DND-41 (cell line): ENCODE results near the gene ABCA13.

Experiments
- ATAC-seq: fragments of 200-7000 bp; cut with Tn5 transposase; 3 replicates; pipeline ENCODE4 v1.9.1; 2021; ENCODE audit warnings: low read depth; ENCODE audit not compliant: insufficient read depth
- DNase-seq: peaks from one replicate; pipeline ENCODE4 v3.0.0-alpha.2; 2020
- H2AFZ ChIP-seq: 2 replicates; pipeline ENCODE4 v1.6.0; 2012; ENCODE audit warnings: low read depth, low read length
- H3K27ac ChIP-seq: 2 replicates; pipeline ENCODE4 v1.5.1; 2012; ENCODE audit warnings: low read length, inconsistent platforms
- H3K27me3 ChIP-seq: fragments of 200-600 bp; sonication (generic); 2 replicates; pipeline ENCODE4 v1.6.0; 2012; ENCODE audit warnings: low read length, mild to moderate bottlenecking, inconsistent platforms; ENCODE audit not compliant: insufficient read depth, poor library complexity
- H3K36me3 ChIP-seq: 2 replicates; pipeline ENCODE4 v1.5.1; 2012; ENCODE audit warnings: low read length, inconsistent platforms; ENCODE audit not compliant: insufficient read depth
- H3K4me1 ChIP-seq: 2 replicates; pipeline ENCODE4 v1.5.1; 2012; ENCODE audit warnings: mild to moderate bottlenecking, low read length; ENCODE audit not compliant: insufficient read depth
- H3K4me2 ChIP-seq: 2 replicates; pipeline ENCODE4 v1.6.0; 2012; ENCODE audit warnings: mild to moderate bottlenecking, moderate library complexity, low read length, inconsistent platforms; ENCODE audit not compliant: insufficient read depth
- H3K4me3 ChIP-seq, 2 experiments: fragments of 200-600 bp in 1 of 2; shearing (Covaris generic) in 1 of 2; 2 replicates each; pipeline ENCODE4 v1.5.1; 2012 to 2016; ENCODE audit warnings: inconsistent platforms in 2 of 2, low read length in 2 of 2, mild to moderate bottlenecking in 2 of 2, low read depth in 1 of 2, moderate library complexity in 1 of 2
- H3K79me2 ChIP-seq: 2 replicates; pipeline ENCODE4 v1.6.0; 2012; ENCODE audit warnings: low read length, inconsistent platforms; ENCODE audit not compliant: insufficient read depth
- H3K9ac ChIP-seq: 2 replicates; pipeline ENCODE4 v1.6.0; 2012; ENCODE audit warnings: low read depth, mild to moderate bottlenecking, inconsistent platforms, low read length, moderate library complexity
- H3K9me3 ChIP-seq: 2 replicates; pipeline ENCODE4 v1.5.1; 2012; ENCODE audit warnings: low read length, moderate library complexity, mild to moderate bottlenecking, inconsistent platforms; ENCODE audit not compliant: insufficient read depth, severe bottlenecking
- H4K20me1 ChIP-seq: 2 replicates; pipeline ENCODE4 v1.6.0; 2012; ENCODE audit warnings: low read length; ENCODE audit not compliant: insufficient read depth
- EZH2 ChIP-seq: IDR thresholded peaks from 3 replicates; pipeline ENCODE4 v1.6.1; 2012; ENCODE audit warnings: borderline replicate concordance, low read depth, mild to moderate bottlenecking, moderate library complexity, low read length, inconsistent platforms; ENCODE audit not compliant: severe bottlenecking
- TF ChIP-seq, protein P1 (sequence below): IDR thresholded peaks from 2 replicates; pipeline ENCODE4 v1.5.1; 2012; ENCODE audit warnings: borderline replicate concordance, low read length, moderate library complexity, mild to moderate bottlenecking; ENCODE audit not compliant: poor library complexity, severe bottlenecking; ENCODE audit errors: extremely low read depth

ABCA13 gene

DNA sequence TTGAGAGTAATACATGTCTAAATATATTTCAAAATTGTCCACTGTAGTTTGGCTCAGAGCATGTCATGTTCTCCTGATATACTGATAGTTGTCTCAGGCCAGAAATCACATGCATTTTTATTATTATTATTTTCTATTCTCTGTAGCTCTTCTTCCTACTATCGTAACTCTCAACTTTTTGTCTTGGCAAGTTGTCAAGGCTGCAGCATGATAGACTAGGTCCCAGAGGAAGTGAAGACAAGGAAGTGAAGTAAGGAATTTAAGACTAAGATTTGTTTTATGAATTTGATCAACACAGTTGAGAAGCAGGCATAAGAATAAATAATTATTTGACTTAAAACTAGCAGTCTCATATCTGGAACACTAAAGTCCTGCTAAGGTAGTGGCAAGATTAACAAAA is 369.5 kb downstream of the ABCA13 start:
- Histone ChIP-seq H3K79me2 (no peaks in the 10 kb centered on the region), H3K9me3 (peaks cover 4% of the 10 kb centered on the region), H2AFZ (no peak overlapping the region), H3K4me1 (no peaks in the 10 kb centered on the region), H3K9ac (no peak overlapping the region), H3K4me3 (no peak overlapping the region), H3K36me3 (no peaks in the 10 kb centered on the region), H3K27me3 (no peaks in the 10 kb centered on the region), H4K20me1 (no peaks in the 10 kb centered on the region), H3K27ac (no peak overlapping the region), H3K4me2 (no peak overlapping the region)
- DNase-seq, result no peak
- no peak for TF ChIP-seq EZH2
- TF ChIP-seq, protein P1, sequence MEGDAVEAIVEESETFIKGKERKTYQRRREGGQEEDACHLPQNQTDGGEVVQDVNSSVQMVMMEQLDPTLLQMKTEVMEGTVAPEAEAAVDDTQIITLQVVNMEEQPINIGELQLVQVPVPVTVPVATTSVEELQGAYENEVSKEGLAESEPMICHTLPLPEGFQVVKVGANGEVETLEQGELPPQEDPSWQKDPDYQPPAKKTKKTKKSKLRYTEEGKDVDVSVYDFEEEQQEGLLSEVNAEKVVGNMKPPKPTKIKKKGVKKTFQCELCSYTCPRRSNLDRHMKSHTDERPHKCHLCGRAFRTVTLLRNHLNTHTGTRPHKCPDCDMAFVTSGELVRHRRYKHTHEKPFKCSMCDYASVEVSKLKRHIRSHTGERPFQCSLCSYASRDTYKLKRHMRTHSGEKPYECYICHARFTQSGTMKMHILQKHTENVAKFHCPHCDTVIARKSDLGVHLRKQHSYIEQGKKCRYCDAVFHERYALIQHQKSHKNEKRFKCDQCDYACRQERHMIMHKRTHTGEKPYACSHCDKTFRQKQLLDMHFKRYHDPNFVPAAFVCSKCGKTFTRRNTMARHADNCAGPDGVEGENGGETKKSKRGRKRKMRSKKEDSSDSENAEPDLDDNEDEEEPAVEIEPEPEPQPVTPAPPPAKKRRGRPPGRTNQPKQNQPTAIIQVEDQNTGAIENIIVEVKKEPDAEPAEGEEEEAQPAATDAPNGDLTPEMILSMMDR, result no peak
- ATAC-seq, result no peak

DNA sequence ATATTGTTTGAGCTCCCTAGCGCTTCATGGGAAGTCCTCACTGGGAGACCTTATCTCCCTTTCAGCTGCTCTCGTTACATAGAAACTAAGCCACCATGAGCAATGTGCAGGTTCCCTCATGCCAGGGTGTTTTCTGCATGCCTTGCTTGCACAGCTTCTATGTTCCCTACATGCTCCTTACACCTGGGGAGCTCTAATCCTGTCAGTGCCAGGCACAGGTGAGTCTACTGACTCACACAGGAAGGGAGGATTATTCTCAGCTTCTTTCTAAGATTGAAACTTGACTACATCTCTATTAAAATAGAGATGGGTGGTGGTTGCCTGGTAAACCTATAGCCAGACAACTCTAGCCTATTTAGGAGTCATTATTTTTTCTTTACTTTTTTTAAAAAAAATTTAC is 377.4 kb downstream of the ABCA13 start:
- Histone ChIP-seq H2AFZ (no peak overlapping the region), H3K4me1 (no peaks in the 10 kb centered on the region), H3K27me3 (no peaks in the 10 kb centered on the region), H3K79me2 (no peaks in the 10 kb centered on the region), H3K9ac (no peak overlapping the region), H3K9me3 (no peaks in the 10 kb centered on the region), H3K36me3 (no peaks in the 10 kb centered on the region), H4K20me1 (no peaks in the 10 kb centered on the region), H3K4me2 (no peak overlapping the region), H3K27ac (no peak overlapping the region), H3K4me3 (no peak overlapping the region)
- ATAC-seq (no peak), DNase-seq (no peak)
- TF ChIP-seq, protein P1, result no peak
- no peak for TF ChIP-seq EZH2

DNA sequence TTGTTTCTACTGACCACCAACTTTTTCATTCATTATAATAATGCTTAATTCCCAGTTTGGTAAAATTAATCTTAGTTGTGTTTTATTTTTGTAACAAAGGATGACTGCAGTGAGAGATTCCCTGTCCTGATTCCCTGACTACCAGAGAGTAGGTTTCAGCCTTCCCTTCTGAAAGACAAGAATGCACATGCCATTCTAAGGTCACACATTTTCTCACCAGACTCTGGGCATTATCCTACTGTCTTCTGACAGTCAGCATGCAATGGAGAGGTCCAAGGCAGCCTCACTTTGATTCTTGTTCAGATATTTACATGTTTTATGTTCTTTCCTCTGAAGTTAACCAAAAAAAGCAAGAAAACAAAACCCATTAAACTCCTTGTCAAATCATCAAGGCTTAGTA is 380.4 kb downstream of the ABCA13 start:
- TF ChIP-seq, protein P1, result no peak
- no peak for TF ChIP-seq EZH2
- Histone ChIP-seq H3K27me3 (no peaks in the 10 kb centered on the region), H3K4me2 (no peak overlapping the region), H3K9me3 (no peaks in the 10 kb centered on the region), H3K4me1 (no peaks in the 10 kb centered on the region), H4K20me1 (no peaks in the 10 kb centered on the region), H2AFZ (no peak overlapping the region), H3K9ac (no peak overlapping the region), H3K27ac (no peak overlapping the region), H3K4me3 (no peak overlapping the region), H3K79me2 (no peaks in the 10 kb centered on the region), H3K36me3 (no peaks in the 10 kb centered on the region)
- ATAC-seq, result no peak
- DNase-seq, result no peak

DNA sequence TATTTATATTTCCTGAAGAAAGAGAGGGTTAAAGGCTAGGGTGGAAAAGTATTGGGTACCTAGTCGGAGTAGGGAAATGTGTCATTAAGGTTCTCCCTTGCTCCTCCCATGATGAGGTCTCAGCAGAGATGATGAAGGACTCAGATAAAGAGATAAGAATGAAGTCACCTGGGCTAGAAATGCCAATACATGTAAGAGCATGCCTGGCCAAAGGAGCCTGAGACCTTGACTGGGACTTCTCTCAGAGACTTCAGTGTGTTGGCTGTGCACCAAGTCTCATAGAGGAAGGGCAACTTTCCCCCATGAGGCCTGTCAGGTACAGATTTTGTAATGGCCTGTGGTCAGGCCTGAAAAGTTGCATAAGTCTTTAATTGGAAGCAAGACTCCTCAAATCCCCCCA is 392.1 kb downstream of the ABCA13 start:
- Histone ChIP-seq H3K9me3 (no peaks in the 10 kb centered on the region), H3K4me3 (no peak overlapping the region), H4K20me1 (no peaks in the 10 kb centered on the region), H3K4me2 (no peak overlapping the region), H3K27me3 (no peaks in the 10 kb centered on the region), H3K4me1 (no peaks in the 10 kb centered on the region), H3K27ac (no peak overlapping the region), H3K79me2 (no peaks in the 10 kb centered on the region), H3K9ac (no peak overlapping the region), H3K36me3 (no peaks in the 10 kb centered on the region), H2AFZ (no peak overlapping the region)
- TF ChIP-seq EZH2, result no peak
- TF ChIP-seq, protein P1, result no peak
- no peak for ATAC-seq
- no peak for DNase-seq
